Fibroblast of lung (primary cell): ENCODE measurements around the gene ANKMY1.

Source experiments
- CTCF ChIP-seq, 2 donors: IDR thresholded peaks in 1 of 2; conservative IDR thresholded peaks in 1 of 2; 1 replicate in 1 of 2; 2 replicates in 1 of 2; pipeline ENCODE4 v1.5.1; 2011 to 2012; ENCODE audit warnings: low read length in 2 of 2, control low read depth in 1 of 2, inconsistent platforms in 1 of 2, low read depth in 1 of 2, mild to moderate bottlenecking in 1 of 2
- EZH2 ChIP-seq: IDR thresholded peaks from 2 replicates; pipeline ENCODE4 v1.5.1; 2012; ENCODE audit warnings: low read length, control low read depth, mild to moderate bottlenecking; ENCODE audit errors: missing control alignments

GRCh38 chr2:240429872-240430491, 127.8 kb downstream of the ANKMY1 start:
- TF ChIP-seq CTCF (conservative IDR thresholded peaks at IDR 0.05 in 1 of 2, IDR thresholded peaks at IDR 0.05 in 1 of 2; ENCODE audit: low read depth in 1 of 2, low read length in 2 of 2), result no peak
- TF ChIP-seq EZH2, result no peak
